NB4 (cell line): ENCODE results near the gene DCAF11.

Source experiments
- MYC ChIP-seq: IDR thresholded peaks from 2 replicates; pipeline ENCODE4 v1.6.1; 2011; ENCODE audit warnings: low read depth, low read length
- POLR2A ChIP-seq: IDR thresholded peaks from 2 replicates; pipeline ENCODE4 v1.6.1; 2011; ENCODE audit warnings: mild to moderate bottlenecking; ENCODE audit not compliant: insufficient read length; ENCODE audit errors: extremely low read depth
- TF ChIP-seq, protein P1 (sequence below): IDR thresholded peaks from one replicate; pipeline ENCODE4 v1.5.1; 2012; ENCODE audit warnings: low read depth, low read length

- TF ChIP-seq, protein P1, sequence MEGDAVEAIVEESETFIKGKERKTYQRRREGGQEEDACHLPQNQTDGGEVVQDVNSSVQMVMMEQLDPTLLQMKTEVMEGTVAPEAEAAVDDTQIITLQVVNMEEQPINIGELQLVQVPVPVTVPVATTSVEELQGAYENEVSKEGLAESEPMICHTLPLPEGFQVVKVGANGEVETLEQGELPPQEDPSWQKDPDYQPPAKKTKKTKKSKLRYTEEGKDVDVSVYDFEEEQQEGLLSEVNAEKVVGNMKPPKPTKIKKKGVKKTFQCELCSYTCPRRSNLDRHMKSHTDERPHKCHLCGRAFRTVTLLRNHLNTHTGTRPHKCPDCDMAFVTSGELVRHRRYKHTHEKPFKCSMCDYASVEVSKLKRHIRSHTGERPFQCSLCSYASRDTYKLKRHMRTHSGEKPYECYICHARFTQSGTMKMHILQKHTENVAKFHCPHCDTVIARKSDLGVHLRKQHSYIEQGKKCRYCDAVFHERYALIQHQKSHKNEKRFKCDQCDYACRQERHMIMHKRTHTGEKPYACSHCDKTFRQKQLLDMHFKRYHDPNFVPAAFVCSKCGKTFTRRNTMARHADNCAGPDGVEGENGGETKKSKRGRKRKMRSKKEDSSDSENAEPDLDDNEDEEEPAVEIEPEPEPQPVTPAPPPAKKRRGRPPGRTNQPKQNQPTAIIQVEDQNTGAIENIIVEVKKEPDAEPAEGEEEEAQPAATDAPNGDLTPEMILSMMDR = no peak
- TF ChIP-seq MYC (no peak), POLR2A (no peak)
Measured at GRCh38 chr14:24082411-24083080, 32.0 kb upstream of the DCAF11 start.
